ENCODE data around the gene ACSBG1. TPM values are rescaled to one million over a fixed set of nuclear protein-coding genes. Genes with fewer than 3 reads are reported as not detected.

The ACSBG1 gene
- total RNA-seq, 4 donors from 2014 or later: 1.5 TPM; not detected in 3

GRCh38 chr15:78205337-78205736 lies 29.0 kb downstream of the ACSBG1 start:
- 59% methylated on average over 1 of the region's 1 CpG; no CpG with 5 or more reads in 1 of the 2 donors for WGBS, 2 donors (ENCODE audit: low coverage in 1 of 2)
- no peak for TF ChIP-seq POLR2AphosphoS5 (IDR thresholded peaks at IDR 0.05)
- no peak for TF ChIP-seq EP300 (IDR thresholded peaks at IDR 0.05; ENCODE audit: low read depth)
- TF ChIP-seq, protein P1, sequence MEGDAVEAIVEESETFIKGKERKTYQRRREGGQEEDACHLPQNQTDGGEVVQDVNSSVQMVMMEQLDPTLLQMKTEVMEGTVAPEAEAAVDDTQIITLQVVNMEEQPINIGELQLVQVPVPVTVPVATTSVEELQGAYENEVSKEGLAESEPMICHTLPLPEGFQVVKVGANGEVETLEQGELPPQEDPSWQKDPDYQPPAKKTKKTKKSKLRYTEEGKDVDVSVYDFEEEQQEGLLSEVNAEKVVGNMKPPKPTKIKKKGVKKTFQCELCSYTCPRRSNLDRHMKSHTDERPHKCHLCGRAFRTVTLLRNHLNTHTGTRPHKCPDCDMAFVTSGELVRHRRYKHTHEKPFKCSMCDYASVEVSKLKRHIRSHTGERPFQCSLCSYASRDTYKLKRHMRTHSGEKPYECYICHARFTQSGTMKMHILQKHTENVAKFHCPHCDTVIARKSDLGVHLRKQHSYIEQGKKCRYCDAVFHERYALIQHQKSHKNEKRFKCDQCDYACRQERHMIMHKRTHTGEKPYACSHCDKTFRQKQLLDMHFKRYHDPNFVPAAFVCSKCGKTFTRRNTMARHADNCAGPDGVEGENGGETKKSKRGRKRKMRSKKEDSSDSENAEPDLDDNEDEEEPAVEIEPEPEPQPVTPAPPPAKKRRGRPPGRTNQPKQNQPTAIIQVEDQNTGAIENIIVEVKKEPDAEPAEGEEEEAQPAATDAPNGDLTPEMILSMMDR (IDR thresholded peaks at IDR 0.05): no peak
- TF ChIP-seq POLR2A (IDR thresholded peaks at IDR 0.05): no peak

GRCh38 chr15:78204351-78205309 lies 29.7 kb downstream of the ACSBG1 start:
- no peak for DNase-seq
- H3K4me1 ChIP-seq: peaks cover 2 to 9% (median 6%) of the 10 kb centered on the region in 4 donors
- H3K36me3 ChIP-seq: no peaks in the 10 kb centered on the region
- in situ Hi-C loops (cut with MboI; ENCODE audit: low pct_ligation_motif_present in 1 of 4, low pct_unique_long_range_greater_than_20kb in 1 of 4, low sequenced_read_pairs in 3 of 4): no loop called here
- no peaks in the 10 kb centered on the region for H3K27me3 ChIP-seq
- 60 to 70% methylated on average over 1 to 17 of the region's 17 CpGs for WGBS, 2 donors (ENCODE audit: low coverage in 1 of 2)
- no peak for TF ChIP-seq POLR2AphosphoS5 (IDR thresholded peaks at IDR 0.05)
- TF ChIP-seq POLR2A (IDR thresholded peaks at IDR 0.05): no peak
- TF ChIP-seq, protein P1 (IDR thresholded peaks at IDR 0.05): no peak
- TF ChIP-seq EP300 (IDR thresholded peaks at IDR 0.05; ENCODE audit: low read depth): no peak
- no peak overlapping the region for H3K4me3 ChIP-seq
- no peaks in the 10 kb centered on the region for H3K9me3 ChIP-seq
- intact Hi-C loops (cut with DNase I; ENCODE audit: low total_unique reads): no loop called here
- peak overlapping the region in 2 of 4 donors; percentile 6 to 19 for H3K27ac ChIP-seq

More at GRCh38 chr15:78205337-78205736, 29.0 kb downstream of the ACSBG1 start:
- Histone ChIP-seq H3K4me1 (peaks cover 9 to 16% (median 13%) of the 10 kb centered on the region in 4 donors), H3K4me3 (no peak overlapping the region), H3K27ac (no peak overlapping the region), H3K9me3 (no peaks in the 10 kb centered on the region), H3K27me3 (no peaks in the 10 kb centered on the region), H3K36me3 (no peaks in the 10 kb centered on the region)
- in situ Hi-C loops (cut with MboI; ENCODE audit: low pct_ligation_motif_present in 1 of 4, low pct_unique_long_range_greater_than_20kb in 1 of 4, low sequenced_read_pairs in 3 of 4): no loop called here
- DNase-seq: no peak
- intact Hi-C loops (cut with DNase I; ENCODE audit: low total_unique reads): no loop called here

DNA sequence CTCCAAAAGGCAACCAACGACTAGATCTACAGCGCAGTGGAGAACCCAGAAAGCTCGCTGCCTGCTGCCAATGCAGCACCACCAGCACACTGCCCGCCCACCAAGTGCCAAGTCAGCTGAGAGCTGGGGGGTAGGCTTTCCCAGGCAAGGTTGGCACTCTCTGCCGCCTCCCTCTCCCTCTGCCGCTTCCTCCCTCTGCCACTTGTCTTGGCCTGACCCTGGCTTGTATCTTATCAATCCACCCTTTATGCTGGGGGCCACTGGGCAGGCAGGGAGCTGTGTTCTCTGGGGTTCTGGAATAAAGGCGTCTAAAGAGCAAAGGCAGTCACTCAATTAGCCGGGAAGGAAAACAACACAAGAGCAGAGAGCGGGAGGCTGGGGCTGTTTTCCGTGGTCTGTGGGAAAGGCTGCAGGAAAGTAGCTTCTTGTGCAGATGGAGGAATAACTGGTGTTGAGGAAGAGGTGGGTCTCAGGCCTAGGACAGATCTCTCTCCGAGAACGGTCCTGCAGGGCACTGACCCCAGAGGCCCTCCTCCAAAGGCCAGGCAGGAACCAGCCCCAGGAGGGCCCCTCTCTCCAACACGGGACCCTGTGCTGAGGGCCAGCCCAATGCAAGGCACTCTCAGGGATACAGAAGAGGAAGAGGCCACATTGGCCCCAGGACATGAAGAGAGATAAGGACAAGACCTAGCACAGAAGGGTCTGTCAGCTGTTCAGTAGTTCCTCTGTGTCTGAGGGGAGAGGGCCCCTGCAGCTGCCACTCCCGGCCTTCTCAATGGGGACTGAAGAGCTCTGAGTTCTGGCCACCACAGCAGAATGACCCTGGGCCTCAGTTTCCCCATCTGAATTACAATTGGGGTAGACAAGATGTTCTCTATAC lies 30.8 kb downstream of the ACSBG1 start:
- in situ Hi-C loops (cut with MboI; ENCODE audit: low pct_ligation_motif_present in 1 of 4, low pct_unique_long_range_greater_than_20kb in 1 of 4, low sequenced_read_pairs in 3 of 4) (no loop called here), intact Hi-C loops (cut with DNase I; ENCODE audit: low total_unique reads) (no loop called here)
- H3K36me3 ChIP-seq: no peaks in the 10 kb centered on the region
- 83 to 87% methylated on average over 3 to 14 of the region's 14 CpGs for WGBS, 2 donors (ENCODE audit: low coverage in 1 of 2)
- DNase-seq: no peak
- H3K27ac ChIP-seq: peak overlapping the region in 1 of 4 donors; percentile 19
- H3K27me3 ChIP-seq: no peaks in the 10 kb centered on the region
- TF ChIP-seq EP300 (IDR thresholded peaks at IDR 0.05; ENCODE audit: low read depth) (no peak), POLR2AphosphoS5 (IDR thresholded peaks at IDR 0.05) (no peak), POLR2A (IDR thresholded peaks at IDR 0.05) (no peak)
- TF ChIP-seq, protein P1 (IDR thresholded peaks at IDR 0.05): no peak
- no peaks in the 10 kb centered on the region for H3K4me1 ChIP-seq
- no peak overlapping the region for H3K4me3 ChIP-seq
- H3K9me3 ChIP-seq: no peaks in the 10 kb centered on the region

Measured in transverse colon (tissue), 4 donors.